Activated CD4-positive, CD25-positive, alpha-beta regulatory T cell treated with anti-CD3 and anti-CD28 coated beads, Interleukin-2, amount 50 U/mL, for 16 hours (primary cell): ENCODE measurements around the gene R3HDM2.

Experiments
- DNase-seq: peaks from one replicate; pipeline ENCODE4 v3.0.0-alpha.2; 2020; ENCODE audit warnings: low read depth, low spot score

R3HDM2 gene

GRCh38 chr12:57266681-57267080, 164.2 kb downstream of the R3HDM2 start:
- DNase-seq, result no peak

- DNase-seq, result no peak
Measured at GRCh38 chr12:57263096-57263495, 167.7 kb downstream of the R3HDM2 start.

GRCh38 chr12:57262126-57262822, 168.6 kb downstream of the R3HDM2 start:
- DNase-seq, result no peak

DNA sequence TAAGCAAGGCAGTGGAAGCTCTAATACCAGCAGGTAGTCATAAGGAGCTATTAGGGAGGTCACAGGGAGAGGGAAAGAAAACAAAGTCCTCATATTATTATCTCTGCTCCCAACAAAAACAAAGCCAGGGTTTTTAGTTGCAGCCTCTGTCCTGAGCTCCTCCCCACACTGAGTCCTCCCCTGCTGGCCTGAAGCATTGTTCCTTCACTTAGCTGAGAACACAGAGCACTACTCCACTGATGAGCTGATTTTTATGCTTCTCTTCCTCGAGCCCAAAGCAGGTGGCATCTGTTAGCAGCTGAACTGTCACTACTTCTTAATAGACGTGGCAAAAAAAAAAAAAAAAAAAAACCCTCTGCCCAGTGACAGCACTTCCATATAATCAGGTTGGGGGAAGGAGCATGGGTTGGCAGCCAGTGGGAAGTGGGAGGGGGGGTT, 169.4 kb downstream of the R3HDM2 start:
- DNase-seq, result no peak

- DNase-seq, result no peak
Measured at GRCh38 chr12:57260366-57260765, 170.5 kb downstream of the R3HDM2 start.

DNA sequence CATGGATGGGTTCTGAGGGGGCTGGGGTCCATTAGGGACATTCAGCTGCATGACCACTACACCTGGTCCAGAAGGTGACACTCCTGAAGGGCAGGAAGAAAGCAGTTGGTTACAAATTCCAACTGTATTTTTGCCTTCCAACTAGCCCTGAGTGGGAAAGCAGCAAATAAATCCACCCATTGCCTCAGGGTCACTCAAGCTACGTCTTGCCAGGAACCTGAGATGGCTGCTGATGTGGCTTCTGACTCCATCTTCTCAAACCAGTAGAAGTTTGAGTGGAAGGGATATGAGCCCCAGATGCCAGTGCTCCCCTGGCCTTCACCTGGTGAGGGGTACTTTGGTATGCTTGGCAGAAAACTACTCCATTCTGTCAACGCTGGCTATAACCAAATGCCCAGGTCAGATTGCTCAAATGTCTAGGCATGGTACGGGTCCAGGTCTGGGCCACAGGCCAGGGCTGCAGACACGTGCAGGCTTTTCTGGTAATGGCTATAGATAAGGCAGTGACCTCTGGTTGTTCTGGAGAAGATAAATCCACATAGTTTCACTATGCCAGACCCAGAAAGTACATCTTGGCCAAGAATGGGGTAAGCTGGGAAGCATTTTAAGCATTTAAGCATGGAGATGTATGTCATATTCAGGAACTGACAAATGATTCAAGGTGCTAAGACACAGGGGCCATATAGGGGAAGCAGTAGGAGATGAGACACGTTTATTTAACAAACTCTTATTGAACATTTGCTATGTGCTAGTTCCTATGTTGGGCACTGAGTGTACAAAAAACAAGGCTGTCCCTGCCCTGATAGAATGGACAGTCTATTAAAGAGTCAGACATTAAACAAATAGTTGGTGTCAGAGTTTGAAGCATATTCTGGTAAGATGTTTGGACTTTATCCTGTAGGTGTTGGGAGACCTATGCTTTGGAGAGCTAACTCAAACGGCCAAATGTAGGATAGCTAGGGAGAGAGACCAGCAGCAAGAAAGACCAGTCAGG, 171.6 kb downstream of the R3HDM2 start:
- DNase-seq, result no peak

DNA sequence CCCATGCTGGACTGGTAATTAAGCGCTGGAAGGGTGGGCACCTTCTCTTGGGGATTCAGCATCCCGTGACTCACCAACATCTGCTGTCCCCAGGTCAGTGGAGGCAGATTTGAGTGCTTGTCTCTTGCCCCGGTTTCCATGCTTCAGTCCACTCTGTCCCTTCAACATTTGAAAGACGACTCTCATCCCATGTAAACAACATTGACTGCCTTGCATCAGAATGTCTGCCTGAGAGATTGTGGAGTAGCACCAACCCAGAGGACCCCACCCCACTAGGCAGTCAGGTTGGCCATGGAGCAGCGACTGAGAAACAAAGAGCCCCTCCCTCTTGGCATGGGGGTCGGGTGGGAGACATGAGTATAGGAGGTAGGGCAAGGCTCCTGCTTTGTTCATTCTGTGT, 174.9 kb downstream of the R3HDM2 start:
- no peak for DNase-seq

- no peak for DNase-seq
Measured at GRCh38 chr12:57254506-57255280, 176.2 kb downstream of the R3HDM2 start.

DNA sequence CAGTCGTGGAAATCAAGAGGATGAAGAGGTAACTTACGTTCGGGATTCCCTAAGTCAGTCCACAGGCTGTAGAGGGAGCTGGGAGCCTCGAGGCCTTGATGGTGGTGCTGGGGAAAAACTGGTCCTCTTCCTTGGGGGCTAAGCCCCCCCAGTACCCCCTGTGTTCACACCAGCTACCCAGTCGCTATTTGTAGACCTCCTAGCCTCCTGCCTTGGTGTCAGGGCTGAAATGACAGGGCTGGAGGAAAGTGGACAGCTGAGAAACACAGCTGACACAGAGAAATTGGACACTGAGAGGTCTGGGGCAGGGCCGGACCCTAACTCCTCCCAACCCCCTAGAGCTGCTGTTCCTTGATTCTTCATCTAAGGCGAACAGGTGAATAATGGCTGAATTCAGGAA, 179.9 kb downstream of the R3HDM2 start, which contains the start of gene STAC3:
Gene STAC3, minus strand, starts transcription at position 232 of the 400 bp plus-strand sequence. CDS start 1,551 bp downstream, outside the sequence.
- DNase-seq, result no peak

DNA sequence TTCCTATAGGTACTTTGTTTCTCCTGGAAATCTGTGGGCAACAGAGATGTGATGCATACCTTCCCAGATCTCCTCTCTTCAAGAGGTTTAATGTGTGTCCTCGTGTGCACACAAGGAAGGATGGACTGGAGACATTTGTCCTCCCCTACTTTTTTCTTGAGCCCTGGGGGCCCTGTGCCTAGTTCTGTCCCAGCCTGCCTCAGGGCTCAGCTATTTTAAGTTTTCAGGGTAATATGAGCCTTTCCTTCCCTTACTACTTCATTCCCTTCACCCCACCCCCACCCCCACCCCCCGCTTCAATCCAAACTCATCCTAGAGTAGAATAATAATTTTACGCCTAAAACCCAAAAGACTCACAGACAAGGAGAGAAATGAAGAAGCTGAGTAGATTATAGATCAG, 180.3 kb downstream of the R3HDM2 start:
- DNase-seq, result no peak

GRCh38 chr12:57248934-57249742, 181.7 kb downstream of the R3HDM2 start:
- no peak for DNase-seq

DNA sequence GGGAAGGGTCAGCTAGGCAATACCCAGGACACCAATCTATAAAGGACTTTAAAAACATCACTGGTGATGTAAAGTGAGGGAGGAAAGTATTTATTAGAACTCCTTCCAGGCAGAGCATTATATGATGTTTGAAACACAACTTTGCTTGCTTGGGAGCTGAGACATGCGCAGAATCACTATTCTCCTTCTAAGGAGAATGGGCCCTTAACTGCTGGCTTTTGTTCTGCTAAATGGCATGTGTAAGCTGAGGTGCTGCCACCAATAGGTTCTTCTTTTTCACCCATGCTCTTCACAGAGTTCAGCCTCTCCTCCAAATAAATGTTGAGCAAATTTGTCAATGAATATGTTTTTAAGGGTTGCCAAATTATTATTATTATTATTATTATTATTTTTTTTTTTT, 183.8 kb downstream of the R3HDM2 start:
- DNase-seq, result no peak

DNA sequence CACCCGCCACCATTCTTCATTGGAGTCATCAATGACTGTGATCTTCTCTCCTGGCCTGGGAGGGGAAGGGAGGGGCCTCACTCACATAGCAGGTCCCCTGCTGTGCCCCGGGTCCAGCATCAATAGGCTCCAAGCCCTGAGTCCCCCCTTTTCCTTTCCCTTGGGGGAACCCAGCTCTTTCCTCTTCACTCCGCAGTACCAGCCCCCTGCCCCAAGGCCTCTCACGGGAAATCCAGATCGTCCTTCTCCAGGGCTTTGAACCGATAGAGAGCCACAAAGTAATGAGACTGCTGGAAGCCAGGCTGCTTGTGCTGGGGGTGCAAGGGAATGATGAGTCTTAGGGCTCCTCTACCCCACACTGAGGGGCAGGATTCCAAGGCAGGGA, 186.5 kb downstream of the R3HDM2 start:
- no peak for DNase-seq

GRCh38 chr12:57243521-57244311, 187.1 kb downstream of the R3HDM2 start:
- DNase-seq, result peak; percentile 54

DNA sequence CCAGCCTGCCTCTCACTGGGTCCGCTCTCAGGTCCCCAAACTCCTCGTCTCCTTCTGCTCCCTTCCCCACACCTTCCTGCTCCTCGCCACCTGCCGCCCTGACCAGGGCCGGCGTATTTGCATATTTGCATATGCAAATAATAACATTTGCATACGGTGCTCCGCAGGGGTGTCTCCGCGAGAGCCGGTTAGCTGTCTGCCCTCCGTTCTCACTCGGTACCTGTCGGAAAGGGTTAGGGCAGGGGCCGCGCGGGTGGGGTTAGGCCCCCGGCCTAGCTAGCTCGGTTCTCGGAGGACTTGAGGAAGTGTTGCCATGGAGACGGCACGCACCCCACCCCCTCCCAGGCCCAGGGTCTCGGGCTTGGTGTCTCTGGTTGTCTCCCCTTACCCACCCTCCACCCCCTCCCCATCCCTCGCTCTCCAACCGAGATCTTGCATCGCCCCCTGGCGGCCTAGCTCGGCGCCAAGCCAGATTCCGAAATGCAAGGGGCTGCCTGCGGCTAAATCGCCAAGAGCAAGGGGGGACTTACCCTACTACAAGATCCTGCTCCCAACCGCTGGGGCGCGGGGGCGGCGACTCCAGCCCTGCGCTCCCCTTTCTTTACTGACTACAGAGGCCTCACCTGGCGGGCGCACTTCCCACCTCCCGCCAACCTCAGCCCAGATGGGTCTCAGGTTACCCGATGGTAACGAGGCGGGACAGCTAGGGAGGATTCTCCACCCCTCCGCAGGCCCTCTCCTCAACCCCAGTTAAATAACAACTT, 188.0 kb downstream of the R3HDM2 start:
- no peak for DNase-seq

GRCh38 chr12:57242329-57242690, 188.5 kb downstream of the R3HDM2 start:
- DNase-seq, result no peak

- DNase-seq, result no peak
Measured at GRCh38 chr12:57241402-57242310, 189.2 kb downstream of the R3HDM2 start.

DNA sequence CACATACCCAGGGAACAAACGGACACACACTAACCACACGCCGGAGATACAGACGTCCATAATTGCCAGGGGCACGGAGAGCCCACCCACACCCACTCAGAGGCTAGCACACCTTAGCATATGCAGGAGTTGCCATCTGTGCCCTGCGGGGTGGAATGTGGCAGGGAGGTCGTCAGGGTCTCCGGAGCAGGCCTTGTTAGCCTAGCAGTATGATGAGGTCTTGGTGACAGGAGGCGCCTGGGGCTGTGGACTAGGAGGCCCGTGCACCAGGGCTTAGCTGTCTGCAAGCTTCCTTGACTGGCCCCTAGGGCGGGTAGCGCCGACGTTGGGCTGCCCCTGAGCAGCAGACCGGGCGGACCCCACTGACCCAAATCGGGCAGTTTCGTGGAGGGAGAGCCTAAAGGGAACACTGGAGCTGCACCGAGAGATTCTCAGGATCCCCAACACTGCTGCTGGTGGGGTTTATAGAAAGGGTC, 189.9 kb downstream of the R3HDM2 start:
- no peak for DNase-seq
